Activated CD8-positive, alpha-beta memory T cell treated with anti-CD3 and anti-CD28 coated beads for 4 hours (primary cell): ENCODE results near the gene PPHLN1.
"Not testable (repeated sequence)": the region's sequence is repeated elsewhere in the genome, so short reads cannot be mapped to it uniquely, and the experiment has no call there.

Source experiments
- DNase-seq, 2 donors: peaks; one replicate each; pipeline ENCODE4 v3.0.0-alpha.2; 2020; ENCODE audit warnings: low read depth in 2 of 2

PPHLN1 gene

DNA sequence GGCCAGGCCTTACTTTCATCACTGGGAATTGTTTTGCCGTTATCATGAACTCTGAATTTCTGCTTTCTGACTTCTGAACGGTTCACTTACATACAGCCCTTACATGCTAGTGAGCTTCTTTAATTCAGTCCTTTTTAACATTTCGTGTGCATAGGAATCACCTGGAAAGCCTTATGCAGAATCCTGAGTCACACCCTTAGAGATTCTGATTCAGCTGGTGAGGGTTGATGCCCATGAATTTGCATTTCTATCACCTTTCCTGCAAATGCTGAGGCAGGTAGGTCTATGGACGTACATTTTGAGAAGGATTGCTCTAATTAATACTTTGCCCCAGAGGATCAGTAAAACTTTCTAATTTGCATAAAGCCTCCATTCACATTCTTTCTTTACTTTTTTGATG lies 44.0 kb downstream of the PPHLN1 start:
- no peak for DNase-seq

DNA sequence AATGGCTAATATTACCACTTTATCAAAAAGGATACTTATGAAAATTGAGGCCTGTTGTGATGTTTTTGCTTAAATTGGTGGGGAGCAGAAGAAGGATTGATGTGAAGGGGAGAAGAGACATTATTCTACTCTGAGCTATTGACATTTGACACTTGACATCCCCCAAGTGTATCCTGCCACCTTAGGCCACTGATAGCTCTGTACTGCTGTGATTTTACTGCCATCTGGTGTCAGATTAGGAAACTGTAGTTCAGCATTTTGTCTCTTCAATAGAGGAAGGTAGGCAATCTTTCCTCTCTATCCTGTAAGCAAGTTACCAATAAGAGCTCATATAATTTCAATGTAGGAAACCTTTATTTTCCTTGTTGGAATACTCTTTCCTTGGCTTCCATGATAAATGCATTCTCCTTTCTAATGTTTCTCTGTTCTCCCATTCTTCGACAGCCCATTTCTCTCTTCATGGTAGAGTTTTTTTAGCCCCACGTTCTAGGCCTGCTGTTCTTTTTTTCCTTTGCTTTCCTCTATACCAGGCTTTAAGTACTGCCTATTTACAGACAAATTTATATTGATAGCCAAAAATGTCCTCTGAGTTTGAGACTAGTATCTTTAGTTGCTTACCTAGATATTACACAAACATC lies 46.3 kb downstream of the PPHLN1 start:
- peak in 1 of 2 donors; percentile 0 for DNase-seq

- no peak for DNase-seq
These were observed 47.7 kb downstream of the PPHLN1 start for GRCh38 chr12:42373669-42374068.

DNA sequence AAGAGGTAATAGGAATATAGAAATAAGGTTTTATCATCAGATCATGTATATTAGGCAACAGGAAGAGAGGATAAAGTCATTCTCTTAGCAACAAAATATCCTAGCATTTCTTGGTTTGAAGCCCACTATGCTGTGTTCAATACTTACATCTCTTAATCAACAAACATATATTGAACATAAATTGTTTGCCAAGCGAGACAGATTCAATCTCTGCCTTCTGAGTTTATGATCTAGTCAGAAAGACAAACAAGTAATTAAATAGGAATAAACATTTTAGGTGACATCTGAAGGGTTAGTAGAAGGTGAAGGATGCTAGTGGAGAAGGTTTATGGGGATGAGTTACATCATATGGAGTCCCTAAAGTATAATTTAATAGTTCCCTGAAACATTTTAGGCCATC lies 54.8 kb downstream of the PPHLN1 start:
- DNase-seq, result no peak

GRCh38 chr12:42382013-42382696 lies 56.2 kb downstream of the PPHLN1 start:
- DNase-seq, result no peak

GRCh38 chr12:42385326-42385841 lies 59.4 kb downstream of the PPHLN1 start:
- DNase-seq, result no peak

DNA sequence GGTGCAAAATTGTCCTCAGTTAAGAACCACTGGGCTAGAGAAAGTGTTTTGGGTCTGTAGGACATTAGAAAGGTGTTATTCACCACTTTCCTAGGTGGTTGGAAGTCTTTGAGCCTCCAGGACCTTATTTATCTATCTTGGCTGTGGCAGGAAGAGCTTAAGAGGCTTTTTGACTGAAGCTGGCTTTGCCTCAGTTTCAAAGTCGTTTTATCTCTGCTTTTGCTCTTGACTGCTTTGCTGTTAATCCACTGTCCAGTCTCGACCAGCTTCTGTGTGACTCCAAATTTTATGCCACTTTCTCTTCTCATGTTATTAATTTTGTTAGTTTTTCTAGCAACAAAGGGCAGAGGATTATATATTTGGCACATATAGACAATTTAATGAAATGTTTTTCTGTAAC lies 60.3 kb downstream of the PPHLN1 start:
- no peak for DNase-seq

GRCh38 chr12:42388086-42388485 lies 62.1 kb downstream of the PPHLN1 start:
- DNase-seq, result not testable (repeated sequence)

DNA sequence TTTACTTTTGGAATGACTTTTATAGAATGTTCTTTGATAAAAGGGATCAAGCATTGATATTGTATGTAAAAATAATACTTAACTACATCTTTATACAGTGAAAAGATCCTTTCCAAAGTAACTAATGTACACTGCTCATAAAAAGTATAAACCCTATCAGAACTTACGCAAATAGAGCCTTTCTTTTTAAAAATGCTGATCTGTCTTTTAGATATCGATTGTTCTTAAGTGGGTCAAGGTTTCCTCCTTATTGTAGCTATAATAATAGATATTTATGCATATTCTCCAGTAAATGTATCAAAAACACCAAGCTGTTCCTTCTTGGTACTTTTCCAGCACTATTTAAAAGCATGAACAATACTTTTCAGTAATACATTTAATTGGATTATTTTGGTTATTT lies 68.5 kb downstream of the PPHLN1 start:
- DNase-seq, result no peak

DNA sequence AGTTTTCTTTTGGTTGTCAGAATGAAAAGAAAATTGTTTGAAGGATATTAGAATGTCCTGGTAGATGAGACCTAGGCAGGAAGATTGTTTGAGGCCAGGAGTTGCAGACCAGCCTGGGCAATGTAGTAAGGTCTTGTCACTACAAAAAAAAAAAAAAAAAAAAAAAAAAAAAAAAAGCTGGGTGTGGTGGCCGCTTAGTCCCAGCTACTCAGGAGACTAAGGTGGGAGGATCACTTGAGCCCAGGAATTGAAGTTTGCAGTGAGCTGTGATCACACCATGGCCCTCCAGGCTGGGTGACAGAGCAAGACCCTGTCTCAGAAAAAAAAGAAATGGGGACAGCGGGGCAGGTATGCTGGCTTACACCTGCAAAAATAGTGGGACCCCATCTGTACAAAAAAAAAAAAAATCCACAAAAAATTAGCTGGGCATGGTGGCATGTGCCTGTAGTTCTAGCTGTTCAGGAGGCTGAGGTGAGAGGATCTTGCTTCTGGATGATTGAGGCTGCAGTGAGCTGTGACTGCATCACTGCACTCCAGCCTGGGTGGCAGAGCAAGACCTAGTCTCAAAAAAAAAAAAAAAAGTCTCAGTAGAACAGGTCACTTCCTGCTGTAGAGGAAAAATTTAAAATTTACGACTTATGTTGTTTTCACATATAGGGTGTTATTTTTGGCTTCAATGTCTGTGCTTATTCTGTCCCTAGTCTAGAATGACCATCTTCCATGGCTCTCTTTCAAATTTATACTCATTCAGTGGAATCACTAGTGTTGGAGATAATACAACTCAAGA lies 70.7 kb downstream of the PPHLN1 start:
- DNase-seq, result no peak

- no peak for DNase-seq
These were observed 76.9 kb downstream of the PPHLN1 start for GRCh38 chr12:42402821-42403411.

- no peak for DNase-seq
These were observed 81.3 kb downstream of the PPHLN1 start for GRCh38 chr12:42407306-42407705.

DNA sequence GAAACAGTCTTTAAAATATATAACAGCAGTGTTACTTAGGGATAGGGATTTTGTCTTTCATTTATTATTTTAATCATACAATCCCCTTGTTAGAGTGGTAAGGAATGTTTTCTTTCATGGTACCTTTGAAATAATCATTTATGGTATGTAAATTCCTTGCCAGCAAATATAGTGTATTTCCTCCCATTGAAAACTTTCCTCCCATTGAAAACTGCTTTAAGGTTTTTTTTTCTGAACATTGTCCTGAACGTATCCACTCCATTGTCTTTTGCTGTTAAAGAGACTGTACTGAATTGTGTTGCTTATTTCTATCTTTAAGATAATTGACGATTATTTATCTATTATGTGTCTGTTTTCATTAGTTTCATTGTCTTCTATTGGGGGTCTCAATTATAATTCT lies 83.5 kb downstream of the PPHLN1 start:
- DNase-seq, result no peak

GRCh38 chr12:42410340-42410739 lies 84.4 kb downstream of the PPHLN1 start:
- no peak for DNase-seq

- DNase-seq, result no peak
These were observed 94.4 kb downstream of the PPHLN1 start for GRCh38 chr12:42420395-42420794.

DNA sequence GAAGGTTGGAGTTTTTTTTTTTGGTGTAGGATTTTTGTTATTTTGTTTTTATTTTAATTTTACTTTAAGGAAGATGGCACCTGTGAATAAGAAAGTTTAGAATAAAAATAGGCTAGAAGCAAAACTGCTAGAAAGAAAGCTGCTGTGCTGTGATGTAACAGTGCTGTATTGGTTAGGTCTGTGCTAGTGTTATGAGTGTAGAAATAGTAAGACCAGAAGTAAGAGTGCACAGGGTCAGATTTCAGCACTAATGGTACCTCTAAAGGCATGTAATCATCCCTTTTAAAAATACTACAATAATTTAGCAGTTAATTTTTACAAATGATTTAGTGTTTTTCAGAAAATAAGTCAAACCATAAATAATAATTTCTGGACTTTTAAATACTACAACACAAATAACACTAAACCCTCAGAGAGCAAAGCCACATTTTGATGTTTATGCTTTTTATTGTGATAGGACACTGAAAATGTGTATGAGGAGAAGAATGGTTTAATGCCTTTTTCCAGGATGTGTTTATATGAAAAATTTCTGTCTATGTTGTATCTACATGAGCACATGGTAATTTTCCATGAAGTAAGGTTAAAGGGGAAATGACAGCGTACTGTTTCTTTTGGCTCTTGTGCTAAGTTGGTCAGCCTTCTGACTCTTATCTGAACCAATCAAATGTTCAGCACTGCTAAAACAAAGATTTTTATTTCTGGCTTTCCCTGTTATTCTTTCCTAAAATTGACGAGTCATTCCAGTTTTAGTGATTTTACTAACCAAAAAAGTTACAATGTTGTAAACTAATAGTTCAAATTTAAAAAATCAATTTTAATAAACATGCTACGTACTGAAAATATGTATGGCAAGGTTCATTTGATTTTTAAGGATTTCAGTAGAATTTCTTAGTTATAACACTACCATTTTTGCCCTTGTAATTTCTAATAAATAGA lies 96.1 kb downstream of the PPHLN1 start:
- no peak for DNase-seq

- DNase-seq, result no peak
These were observed 96.8 kb downstream of the PPHLN1 start for GRCh38 chr12:42422785-42423184.

DNA sequence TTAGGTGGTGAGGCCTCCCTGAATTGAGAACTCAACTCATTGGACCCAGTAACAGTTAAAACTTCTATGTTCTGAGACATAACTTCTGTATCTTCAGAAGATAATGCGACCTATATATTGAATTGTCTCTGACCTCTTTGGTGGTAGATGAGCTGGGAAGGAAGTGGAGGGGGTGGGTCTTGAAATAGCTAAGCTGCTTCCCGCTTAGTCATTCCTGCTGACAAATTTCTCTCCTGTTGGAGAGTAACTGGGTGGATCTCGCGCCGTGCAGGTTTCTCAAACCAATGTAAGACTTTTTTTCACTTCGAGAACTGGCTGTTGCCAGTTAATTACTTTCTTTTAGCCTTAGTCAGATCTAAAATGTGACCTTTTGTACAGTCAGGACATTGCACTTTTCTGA lies 100.8 kb downstream of the PPHLN1 start:
- no peak for DNase-seq

DNA sequence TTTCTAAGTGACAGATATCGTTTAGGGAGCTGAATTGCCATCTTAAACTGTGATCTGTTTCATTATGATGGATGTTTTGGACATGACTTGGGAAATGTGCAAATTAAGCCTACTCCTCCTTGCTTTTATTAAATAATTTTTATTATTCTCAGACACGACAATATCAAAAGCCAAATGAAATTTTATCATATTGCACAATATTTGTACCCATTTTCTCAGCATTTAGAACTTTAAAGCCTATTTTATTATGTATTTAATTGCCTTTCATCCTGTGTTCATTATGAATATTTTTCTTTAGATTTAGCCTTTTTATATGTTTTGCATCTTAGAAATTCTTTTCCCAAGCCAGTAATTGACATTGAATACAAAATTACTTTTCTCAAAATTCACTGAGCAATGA lies 102.9 kb downstream of the PPHLN1 start:
- no peak for DNase-seq

DNA sequence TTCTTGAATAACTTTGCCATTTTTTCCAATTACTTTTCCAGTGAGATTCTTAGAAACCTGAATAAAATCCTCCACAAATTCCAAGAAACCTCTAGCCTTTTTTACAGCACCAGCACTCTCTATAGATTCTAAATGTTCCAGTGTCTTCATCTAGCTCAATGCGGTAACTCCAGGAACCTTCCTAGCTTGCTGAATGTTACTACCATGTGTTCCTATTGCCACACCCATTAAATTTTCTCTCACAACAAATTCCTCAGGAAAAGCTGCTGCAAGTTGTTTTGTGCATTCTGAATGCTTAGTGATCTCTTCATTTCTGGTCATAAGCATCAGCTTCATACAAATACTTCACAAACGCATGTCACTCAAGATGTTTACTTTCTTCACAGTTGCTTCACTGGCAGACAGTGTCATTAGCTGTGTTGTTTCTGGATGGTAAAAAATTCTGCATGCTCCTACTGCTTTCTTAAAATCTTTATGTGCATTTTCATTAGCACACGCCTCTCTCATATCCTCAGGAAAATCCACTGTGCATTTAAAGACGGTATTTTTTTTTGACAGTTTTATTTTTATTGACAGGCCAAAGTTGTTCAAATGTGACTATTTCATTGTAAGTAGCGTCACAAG lies 106.7 kb downstream of the PPHLN1 start:
- no peak for DNase-seq

DNA sequence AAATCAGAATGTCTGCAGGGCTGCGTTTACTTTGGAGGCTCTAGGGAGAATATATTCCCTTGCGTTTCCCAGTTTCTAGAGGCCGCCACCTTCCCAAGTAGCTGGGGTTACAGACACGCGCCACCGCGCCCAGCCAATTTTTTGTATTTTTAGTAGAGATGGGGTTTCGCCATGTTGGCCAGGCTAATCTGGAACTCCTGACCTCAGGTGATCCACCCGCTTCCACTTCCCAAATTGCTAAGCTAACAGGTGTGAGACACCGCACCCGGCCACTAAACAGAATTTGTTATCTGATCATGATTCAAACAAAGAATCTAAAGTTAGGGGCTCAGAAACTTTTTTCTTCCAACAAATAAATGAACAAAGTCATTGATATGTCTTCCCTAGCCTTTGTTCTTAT lies 114.6 kb downstream of the PPHLN1 start:
- no peak for DNase-seq
